ENCODE data around the gene HDAC4. TPM values are rescaled to one million over a fixed set of nuclear protein-coding genes. Genes with fewer than 3 reads are reported as not detected.

HDAC4 gene
- total and polyA plus RNA-seq, 4 donors = 2.9 to 37.2 (median 4.4) TPM

DNA sequence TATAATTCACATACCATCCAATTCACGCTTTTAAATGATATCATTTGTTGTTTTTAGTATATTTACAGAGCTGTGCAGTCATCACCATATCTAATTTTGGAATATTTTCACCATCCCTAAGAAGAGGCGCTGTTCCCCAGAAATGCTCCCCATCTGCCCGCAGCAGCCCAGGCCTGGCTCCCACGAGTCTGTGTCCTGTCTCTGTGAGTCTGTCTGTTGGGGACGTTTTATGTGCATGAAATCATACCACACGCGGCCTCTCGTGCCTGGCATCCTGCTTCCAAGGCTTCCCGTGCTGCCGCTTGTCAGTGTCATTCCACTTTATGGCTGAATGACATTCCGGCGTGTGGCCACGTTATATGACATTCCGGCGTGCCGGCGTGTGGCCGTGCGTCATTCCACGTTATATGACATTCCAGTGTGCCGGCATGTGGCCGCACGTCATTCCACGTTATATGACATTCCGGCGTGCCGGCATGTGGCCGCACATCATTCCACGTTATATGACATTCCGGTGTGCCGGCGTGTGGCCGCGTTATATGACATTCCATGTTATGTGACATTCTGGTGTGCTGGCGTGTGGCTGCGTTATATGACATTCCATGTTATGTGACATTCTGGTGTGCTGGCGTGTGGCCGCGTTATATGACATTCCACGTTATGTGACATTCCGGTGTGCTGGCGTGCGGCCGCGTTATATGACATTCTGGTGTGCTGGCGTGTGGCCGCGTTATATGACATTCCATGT is 276.5 kb downstream of the HDAC4 start:
- peaks cover 0 to 32% (median 9%) of the 10 kb centered on the region in 4 donors for H3K36me3 ChIP-seq (ENCODE audit: control insufficient read depth in 4 of 4, insufficient read depth in 3 of 4, low read depth in 1 of 4, low read length in 3 of 4)
- no peaks in the 10 kb centered on the region for H3K4me1 ChIP-seq (ENCODE audit: control insufficient read depth in 4 of 4, insufficient read depth in 4 of 4, low read length in 3 of 4)
- no peak overlapping the region for H3K27ac ChIP-seq (ENCODE audit: low read depth in 1 of 2, low read length in 2 of 2)
- H3K9ac ChIP-seq (ENCODE audit: low read depth in 1 of 2, low read length in 2 of 2) = no peak overlapping the region
- 94% methylated on average over 48 of the region's 48 CpGs for WGBS
- H3K9me3 ChIP-seq (ENCODE audit: control insufficient read depth in 4 of 4, low read length in 3 of 4) = no peaks in the 10 kb centered on the region
- no peak overlapping the region for H3K4me3 ChIP-seq (ENCODE audit: low read depth in 1 of 3, low read length in 3 of 3)
- no peaks in the 10 kb centered on the region for H3K27me3 ChIP-seq (ENCODE audit: control insufficient read depth in 4 of 4, insufficient read depth in 4 of 4, low read length in 3 of 4)
- no peak for DNase-seq (ENCODE audit: low spot score)
- TF ChIP-seq TAF1 (conservative IDR thresholded peaks at IDR 0.05) (no peak), NR2F2 (IDR thresholded peaks at IDR 0.05) (no peak), YY1 (IDR thresholded peaks at IDR 0.05) (no peak), FOXA1 (IDR thresholded peaks at IDR 0.05) (no peak), JUND (IDR thresholded peaks at IDR 0.05) (no peak), SP1 (IDR thresholded peaks at IDR 0.05) (no peak), RXRA (IDR thresholded peaks at IDR 0.05) (no peak), HNF4A (conservative IDR thresholded peaks at IDR 0.05) (no peak), EGR1 (IDR thresholded peaks at IDR 0.05; ENCODE audit: low read depth in 2 of 2) (no peak)
- TF ChIP-seq, protein P1, sequence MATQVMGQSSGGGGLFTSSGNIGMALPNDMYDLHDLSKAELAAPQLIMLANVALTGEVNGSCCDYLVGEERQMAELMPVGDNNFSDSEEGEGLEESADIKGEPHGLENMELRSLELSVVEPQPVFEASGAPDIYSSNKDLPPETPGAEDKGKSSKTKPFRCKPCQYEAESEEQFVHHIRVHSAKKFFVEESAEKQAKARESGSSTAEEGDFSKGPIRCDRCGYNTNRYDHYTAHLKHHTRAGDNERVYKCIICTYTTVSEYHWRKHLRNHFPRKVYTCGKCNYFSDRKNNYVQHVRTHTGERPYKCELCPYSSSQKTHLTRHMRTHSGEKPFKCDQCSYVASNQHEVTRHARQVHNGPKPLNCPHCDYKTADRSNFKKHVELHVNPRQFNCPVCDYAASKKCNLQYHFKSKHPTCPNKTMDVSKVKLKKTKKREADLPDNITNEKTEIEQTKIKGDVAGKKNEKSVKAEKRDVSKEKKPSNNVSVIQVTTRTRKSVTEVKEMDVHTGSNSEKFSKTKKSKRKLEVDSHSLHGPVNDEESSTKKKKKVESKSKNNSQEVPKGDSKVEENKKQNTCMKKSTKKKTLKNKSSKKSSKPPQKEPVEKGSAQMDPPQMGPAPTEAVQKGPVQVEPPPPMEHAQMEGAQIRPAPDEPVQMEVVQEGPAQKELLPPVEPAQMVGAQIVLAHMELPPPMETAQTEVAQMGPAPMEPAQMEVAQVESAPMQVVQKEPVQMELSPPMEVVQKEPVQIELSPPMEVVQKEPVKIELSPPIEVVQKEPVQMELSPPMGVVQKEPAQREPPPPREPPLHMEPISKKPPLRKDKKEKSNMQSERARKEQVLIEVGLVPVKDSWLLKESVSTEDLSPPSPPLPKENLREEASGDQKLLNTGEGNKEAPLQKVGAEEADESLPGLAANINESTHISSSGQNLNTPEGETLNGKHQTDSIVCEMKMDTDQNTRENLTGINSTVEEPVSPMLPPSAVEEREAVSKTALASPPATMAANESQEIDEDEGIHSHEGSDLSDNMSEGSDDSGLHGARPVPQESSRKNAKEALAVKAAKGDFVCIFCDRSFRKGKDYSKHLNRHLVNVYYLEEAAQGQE (IDR thresholded peaks at IDR 0.05) = no peak
- TF ChIP-seq, protein P2, sequence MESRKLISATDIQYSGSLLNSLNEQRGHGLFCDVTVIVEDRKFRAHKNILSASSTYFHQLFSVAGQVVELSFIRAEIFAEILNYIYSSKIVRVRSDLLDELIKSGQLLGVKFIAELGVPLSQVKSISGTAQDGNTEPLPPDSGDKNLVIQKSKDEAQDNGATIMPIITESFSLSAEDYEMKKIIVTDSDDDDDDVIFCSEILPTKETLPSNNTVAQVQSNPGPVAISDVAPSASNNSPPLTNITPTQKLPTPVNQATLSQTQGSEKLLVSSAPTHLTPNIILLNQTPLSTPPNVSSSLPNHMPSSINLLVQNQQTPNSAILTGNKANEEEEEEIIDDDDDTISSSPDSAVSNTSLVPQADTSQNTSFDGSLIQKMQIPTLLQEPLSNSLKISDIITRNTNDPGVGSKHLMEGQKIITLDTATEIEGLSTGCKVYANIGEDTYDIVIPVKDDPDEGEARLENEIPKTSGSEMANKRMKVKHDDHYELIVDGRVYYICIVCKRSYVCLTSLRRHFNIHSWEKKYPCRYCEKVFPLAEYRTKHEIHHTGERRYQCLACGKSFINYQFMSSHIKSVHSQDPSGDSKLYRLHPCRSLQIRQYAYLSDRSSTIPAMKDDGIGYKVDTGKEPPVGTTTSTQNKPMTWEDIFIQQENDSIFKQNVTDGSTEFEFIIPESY (IDR thresholded peaks at IDR 0.05) = no peak
- TF ChIP-seq, protein P3, sequence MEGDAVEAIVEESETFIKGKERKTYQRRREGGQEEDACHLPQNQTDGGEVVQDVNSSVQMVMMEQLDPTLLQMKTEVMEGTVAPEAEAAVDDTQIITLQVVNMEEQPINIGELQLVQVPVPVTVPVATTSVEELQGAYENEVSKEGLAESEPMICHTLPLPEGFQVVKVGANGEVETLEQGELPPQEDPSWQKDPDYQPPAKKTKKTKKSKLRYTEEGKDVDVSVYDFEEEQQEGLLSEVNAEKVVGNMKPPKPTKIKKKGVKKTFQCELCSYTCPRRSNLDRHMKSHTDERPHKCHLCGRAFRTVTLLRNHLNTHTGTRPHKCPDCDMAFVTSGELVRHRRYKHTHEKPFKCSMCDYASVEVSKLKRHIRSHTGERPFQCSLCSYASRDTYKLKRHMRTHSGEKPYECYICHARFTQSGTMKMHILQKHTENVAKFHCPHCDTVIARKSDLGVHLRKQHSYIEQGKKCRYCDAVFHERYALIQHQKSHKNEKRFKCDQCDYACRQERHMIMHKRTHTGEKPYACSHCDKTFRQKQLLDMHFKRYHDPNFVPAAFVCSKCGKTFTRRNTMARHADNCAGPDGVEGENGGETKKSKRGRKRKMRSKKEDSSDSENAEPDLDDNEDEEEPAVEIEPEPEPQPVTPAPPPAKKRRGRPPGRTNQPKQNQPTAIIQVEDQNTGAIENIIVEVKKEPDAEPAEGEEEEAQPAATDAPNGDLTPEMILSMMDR (IDR thresholded peaks at IDR 0.05; ENCODE audit: low read depth, low read length, missing input control) = no peak

DNA sequence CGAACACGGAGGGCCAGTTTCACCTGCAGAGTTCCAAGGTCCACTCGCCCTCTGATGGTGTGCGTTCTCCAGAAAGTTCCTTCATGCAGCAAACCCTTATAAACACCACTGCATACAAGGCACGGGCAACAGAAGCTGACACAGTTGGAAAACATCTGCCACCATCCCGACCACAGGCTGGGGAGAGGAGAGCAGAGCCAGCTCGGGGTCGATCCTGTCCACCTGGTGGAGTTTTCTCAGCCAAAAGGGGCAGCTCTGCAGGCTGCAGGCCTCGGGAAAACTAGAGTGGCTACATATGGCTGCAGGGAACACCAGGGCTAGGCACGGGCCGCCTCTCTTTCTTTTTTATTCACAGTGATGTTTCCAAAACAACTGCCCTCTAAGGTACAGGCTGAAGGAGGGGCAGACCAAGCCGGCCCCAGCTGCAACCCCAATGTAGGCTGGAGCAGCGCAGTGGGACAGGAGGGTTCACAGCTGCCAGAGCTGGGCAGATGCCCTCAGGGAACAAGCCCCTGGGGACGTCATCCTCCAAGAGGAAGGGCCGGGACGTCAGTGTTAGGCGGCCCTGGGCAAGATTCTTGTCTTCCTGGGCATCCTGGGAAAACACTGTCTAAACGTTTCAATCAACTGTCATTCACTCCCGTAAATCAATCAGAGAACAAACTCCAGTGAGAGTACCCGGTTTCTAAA is 278.3 kb downstream of the HDAC4 start:
- no peaks in the 10 kb centered on the region for H3K27me3 ChIP-seq (ENCODE audit: control insufficient read depth in 4 of 4, insufficient read depth in 4 of 4, low read length in 3 of 4)
- H3K36me3 ChIP-seq (ENCODE audit: control insufficient read depth in 4 of 4, insufficient read depth in 3 of 4, low read depth in 1 of 4, low read length in 3 of 4) = peaks cover 0 to 28% (median 9%) of the 10 kb centered on the region in 4 donors
- no peak for DNase-seq (ENCODE audit: low spot score)
- no peak overlapping the region for H3K27ac ChIP-seq (ENCODE audit: low read depth in 1 of 2, low read length in 2 of 2)
- TF ChIP-seq, protein P1 (IDR thresholded peaks at IDR 0.05) = no peak
- TF ChIP-seq FOXA1 (IDR thresholded peaks at IDR 0.05) = no peak
- H3K9me3 ChIP-seq (ENCODE audit: control insufficient read depth in 4 of 4, low read length in 3 of 4) = no peaks in the 10 kb centered on the region
- no peaks in the 10 kb centered on the region for H3K4me1 ChIP-seq (ENCODE audit: control insufficient read depth in 4 of 4, insufficient read depth in 4 of 4, low read length in 3 of 4)
- 92% methylated on average over 20 of the region's 20 CpGs for WGBS
- no peak overlapping the region for H3K9ac ChIP-seq (ENCODE audit: low read depth in 1 of 2, low read length in 2 of 2)
- H3K4me3 ChIP-seq (ENCODE audit: low read depth in 1 of 3, low read length in 3 of 3) = no peak overlapping the region
